Fibroblast of the conjunctiva (primary cell): ENCODE measurements around the gene JARID2.

Experiments used
- DNase-seq: peaks from one replicate; pipeline ENCODE4 v3.0.0-alpha.2; 2010; ENCODE audit warnings: low read depth

Gene JARID2

GRCh38 chr6:15442467-15442866 is 196.6 kb downstream of the JARID2 start:
- no peak for DNase-seq

- peak; percentile 39 for DNase-seq
Observed at GRCh38 chr6:15443119-15443830, 197.4 kb downstream of the JARID2 start.

DNA sequence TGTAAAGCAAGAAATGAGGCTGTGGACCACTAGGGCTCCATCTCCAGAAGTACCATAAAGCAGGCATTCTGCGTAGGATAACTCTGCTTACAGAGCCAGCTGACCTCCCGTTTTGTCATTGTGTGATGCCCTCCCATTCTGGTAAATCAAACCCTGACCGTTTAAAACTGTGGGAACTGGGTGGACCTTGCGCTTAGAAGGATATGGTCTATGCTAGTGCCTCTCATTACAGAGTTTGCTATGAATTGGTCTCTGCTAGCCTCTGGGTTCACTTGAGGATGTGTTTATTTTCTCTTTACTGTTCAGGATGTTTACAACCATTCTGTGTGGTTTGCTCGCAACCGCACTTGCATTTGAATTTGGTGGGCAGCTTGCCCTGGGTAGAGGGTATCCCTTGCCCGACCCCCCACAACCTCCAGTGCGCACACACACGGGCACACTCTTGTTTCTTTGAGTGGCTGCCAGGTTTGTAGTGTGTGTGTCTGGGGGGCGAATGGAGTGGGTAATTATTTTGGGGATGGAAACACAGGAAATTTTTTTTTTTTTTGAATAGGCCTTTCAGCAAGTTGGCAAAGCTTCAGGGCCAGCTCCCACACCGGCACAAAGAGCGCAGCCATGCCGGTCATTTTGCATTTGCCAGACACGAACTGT is 198.3 kb downstream of the JARID2 start:
- DNase-seq: no peak

DNA sequence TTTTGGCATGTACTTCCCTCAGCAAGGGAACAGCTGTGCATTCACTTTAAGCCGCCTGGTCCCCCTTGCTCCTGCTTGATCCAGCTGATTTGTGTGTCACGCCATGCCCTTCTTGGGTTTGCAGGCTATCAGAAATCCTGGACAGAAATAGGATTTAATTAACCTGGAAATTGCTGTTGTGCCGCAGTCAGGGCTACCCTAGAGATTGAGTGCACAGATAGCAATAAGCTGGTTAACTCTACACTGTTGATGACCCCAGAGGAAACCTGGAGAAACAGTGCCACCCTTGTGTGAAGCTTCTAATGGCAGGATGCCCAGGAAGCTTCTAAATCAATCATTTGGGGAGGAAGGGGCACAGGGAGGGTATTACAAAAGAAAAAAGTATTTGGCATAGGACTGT is 199.0 kb downstream of the JARID2 start:
- no peak for DNase-seq

DNA sequence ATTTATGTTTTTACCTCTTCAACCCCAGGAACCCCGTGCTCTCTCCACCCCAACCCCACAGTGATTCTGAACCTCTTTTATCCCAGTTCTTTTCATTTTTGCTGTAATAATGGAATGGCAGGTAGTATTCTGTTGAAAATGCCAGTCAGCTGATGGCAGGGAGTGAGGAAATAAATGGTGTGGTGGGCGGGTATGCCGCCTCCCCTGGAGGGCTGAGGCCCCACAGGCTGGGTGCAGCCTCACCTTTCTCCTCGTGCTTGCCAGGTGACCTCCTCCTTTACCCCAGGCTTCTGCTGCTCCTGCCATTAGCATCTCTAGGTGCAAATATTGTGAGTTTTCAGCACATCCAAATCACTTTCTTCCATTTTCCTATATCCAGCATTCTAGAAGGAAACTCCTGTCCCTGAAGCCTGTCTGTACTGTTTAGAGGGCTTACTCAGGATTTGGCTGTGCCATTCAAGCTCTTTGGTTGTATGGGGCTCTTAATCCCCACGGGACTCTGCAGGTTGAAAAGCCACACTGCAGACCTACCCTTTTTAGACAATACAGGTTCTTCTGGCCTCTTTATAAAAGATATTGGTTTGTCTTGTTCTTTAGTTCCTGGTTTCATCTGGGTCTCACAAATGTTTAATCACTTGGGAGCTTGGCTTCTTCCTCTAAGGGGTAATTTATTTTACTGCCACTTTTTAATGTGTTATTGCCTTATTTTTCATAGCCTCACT is 201.8 kb downstream of the JARID2 start:
- no peak for DNase-seq

DNA sequence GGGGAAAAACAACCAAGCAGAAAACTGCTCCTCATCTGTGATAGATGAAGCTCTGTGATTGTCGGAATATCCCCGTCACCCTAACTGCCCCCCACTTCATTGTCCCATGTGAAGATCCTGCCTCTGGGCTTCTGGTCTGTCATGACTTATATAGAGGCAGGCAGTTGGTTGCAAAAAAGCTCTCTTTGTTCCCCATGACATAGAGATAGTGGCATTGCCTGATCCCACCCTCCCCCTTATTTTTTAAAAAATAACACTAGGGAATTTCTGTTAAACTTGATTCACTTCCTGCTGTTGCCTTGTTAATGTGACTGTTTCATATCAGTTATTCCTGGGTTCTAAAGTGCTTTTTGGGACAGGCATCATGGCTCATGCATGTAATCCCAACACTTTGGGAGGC is 203.1 kb downstream of the JARID2 start:
- DNase-seq: no peak

GRCh38 chr6:15451738-15452137 is 205.9 kb downstream of the JARID2 start:
- DNase-seq: no peak

DNA sequence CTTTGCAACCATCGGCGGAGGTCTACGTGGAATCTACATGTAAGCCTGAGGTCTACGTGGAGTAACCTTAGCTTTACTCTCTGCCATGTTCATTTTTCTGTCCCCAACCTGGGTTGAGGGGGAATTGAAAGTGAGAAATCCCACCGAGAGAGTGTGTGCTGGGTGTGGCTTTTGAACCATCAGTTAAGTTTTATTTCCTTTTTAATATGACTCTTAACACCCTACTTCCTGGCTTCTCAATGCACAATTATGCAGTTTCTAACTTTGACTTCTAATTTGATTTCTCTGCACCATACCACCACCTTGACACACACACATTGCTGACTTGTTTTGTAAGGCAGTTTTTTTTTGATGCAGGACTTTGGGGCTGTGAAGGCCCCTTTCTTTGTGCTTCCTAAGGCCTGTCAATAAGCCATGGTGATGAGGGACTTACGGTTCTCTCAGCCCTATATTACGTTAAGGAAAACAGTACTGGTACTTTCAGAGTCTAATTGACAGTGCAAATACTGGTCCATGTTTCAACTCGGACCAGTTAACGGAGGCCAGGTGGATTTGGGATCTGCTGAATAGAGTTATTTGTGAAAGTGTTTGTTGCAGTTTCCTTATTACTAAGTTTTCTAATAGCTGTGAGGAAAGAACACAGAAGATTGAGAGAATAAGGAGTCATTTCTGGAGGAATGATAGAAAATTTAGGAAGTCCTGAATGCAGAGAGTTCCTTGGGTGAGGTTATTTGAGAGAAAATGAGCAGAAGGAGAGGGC is 206.5 kb downstream of the JARID2 start:
- DNase-seq: no peak

DNA sequence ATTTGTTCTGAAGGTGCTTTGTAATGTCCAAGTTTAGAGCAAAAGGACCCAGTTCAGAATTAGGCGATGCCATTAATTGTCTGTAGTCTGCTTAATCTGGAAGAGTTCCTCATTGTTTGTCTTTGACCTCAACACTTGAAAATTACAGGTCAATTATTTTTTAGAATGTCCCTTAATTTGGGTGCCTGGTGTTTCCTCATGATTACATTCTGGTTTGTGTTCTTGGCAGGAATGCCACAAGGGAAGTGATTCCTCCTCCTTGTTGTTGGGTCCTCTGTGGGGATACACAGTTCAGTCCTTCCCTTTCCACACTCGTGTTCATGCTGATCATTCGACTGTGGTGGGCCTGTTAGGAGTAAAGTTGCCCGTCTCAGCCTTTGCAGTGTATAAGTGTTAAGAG is 207.3 kb downstream of the JARID2 start:
- no peak for DNase-seq

GRCh38 chr6:15453622-15454021 is 207.8 kb downstream of the JARID2 start:
- no peak for DNase-seq

GRCh38 chr6:15456422-15456821 is 210.6 kb downstream of the JARID2 start:
- DNase-seq: no peak

- DNase-seq: no peak
Observed at GRCh38 chr6:15457121-15457650, 211.3 kb downstream of the JARID2 start.

DNA sequence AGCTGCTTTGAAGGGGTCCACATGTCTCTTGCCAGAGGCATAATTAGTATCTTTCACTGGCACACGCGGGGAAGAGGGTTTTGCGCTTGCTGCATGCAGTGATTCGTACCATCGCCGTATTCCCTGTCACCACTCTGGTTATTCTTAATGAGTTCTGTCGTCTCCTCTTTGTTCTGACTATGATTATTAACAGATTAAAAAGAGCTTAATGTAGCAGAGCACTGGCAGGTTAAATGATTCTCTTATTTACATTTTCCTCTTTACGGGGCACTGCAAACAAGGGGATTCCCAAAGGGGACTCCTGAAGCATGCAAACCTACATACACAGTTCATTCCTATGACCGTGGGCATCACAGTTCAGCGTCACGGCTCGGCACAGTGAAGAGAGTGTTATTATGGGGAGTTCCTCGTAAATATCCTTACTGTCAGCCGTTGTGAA is 212.2 kb downstream of the JARID2 start:
- DNase-seq: no peak

GRCh38 chr6:15460110-15460727 is 214.3 kb downstream of the JARID2 start:
- no peak for DNase-seq

DNA sequence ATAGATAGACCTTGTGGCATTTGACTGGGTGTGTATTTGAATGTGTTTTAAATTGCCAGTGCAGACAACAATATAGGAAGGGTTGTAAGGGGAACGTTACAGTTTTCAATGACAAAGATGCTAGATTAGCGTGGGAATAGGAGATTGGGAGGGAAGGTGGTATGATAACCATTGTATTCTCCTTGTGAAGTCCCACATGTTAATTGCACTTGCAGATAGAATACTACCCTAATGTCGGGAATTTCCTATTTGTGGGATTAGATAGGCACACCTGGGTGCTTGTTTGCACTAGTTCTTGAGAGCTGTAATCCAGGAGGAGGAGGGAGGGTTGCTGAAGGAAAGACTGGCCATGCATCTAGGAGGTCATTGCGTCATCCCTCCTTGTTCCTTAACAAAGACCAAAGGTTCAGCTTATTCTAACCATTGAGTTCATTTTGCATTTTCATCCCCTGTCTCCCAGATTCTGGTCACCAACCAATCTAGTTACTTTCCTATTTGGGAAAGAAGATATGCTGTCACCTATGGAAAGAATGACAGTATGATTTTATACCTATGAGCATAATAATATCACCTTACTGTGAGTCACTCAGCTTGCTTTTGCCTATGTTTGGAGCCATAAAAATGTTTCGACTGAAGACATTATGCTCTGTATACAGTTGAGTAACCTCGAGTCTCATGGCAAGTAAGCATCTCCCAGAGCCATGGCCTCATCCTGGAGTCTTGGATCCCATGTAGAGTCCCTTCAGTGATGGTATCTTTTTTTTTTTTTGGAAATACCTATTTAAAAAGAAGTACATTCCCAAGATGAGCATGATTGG is 215.5 kb downstream of the JARID2 start:
- DNase-seq: no peak

- no peak for DNase-seq
Observed at GRCh38 chr6:15462256-15462655, 216.4 kb downstream of the JARID2 start.

- DNase-seq: peak; percentile 36
Observed at GRCh38 chr6:15462717-15463525, 217.1 kb downstream of the JARID2 start.

DNA sequence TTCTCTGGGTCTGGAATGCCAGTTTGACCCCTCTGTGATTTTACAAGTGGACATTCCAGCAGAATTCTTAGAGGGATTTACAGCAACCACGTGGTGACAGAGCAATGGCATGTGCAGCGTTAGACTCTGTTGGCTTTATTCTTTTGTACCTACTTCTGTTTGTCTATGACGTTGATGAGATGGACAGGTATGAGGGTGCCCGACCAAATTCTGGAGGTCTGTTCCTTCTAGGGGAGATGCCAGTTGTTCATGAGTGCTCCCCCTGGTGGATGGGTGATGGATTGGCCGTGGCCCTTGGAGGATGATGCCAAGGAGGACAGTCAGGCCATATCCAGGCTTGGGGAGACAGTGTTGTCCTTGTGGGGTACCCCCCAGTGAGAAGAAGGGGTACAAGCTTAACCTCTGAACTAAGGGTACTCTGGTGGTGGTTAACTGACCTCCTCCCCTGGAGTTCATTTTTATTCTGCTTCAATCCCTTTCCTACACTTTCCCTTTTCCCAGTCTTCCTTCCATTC is 218.4 kb downstream of the JARID2 start:
- DNase-seq: no peak

DNA sequence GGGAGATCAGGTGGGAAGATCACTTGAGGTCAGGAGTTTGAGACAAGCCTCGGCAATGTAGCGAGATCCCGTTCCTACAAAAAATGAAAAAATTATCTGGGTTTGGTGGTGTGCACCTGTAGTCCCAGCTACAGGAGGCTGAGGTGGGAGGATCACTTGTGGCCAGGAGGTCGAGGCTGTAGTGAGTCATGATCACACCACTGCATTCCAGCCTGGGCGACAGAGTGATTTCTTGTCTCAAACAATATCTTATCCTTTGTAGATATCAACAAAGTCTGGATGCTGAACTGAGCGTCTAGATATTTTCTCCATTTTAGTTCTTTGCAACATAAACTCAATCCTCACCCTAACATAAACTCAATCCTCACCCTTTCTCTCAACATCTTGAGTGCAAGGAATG is 219.3 kb downstream of the JARID2 start:
- DNase-seq: no peak

DNA sequence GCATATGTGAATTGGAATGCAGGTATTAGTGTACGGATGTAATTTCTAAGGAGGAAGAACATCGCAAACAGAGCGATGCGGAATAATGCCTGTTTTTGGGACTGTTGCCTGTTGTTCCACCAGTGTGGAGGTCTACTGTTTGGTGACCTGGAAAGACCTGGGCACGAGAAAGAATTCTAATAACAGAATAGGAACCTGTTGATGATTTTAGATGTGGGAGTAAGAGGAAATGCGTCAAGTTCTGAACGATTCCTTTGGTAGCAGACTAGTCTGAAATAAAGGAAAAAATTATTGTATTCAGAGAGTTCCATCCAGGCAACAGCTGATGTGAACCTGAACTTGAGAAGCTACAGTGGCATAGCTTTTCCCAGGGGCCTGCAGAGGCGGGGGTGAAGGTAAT is 224.9 kb downstream of the JARID2 start:
- no peak for DNase-seq
